GM12891 (cell line): Measurements from ENCODE around the gene ZIC5.

Source experiments
- PAX5 ChIP-seq: IDR thresholded peaks from 2 replicates; pipeline ENCODE4 v1.6.1; 2011; ENCODE audit warnings: low read length, moderate library complexity, mild to moderate bottlenecking; ENCODE audit not compliant: insufficient read depth, severe bottlenecking
- POLR2A ChIP-seq: IDR thresholded peaks from 2 replicates; pipeline ENCODE4 v1.6.1; 2011; ENCODE audit warnings: low read depth, low read length, control low read depth
- POLR2AphosphoS5 ChIP-seq: IDR thresholded peaks from 2 replicates; pipeline ENCODE4 v1.6.1; 2011; ENCODE audit warnings: low read depth, low read length, control low read depth
- POU2F2 ChIP-seq: IDR thresholded peaks from 2 replicates; pipeline ENCODE4 v1.6.1; 2011; ENCODE audit warnings: low read depth, mild to moderate bottlenecking, control low read depth, low read length, moderate library complexity
- SPI1 ChIP-seq: IDR thresholded peaks from 2 replicates; pipeline ENCODE4 v1.6.1; 2011; ENCODE audit warnings: low read depth, low read length, control low read depth
- TAF1 ChIP-seq: IDR thresholded peaks from 2 replicates; pipeline ENCODE4 v1.6.1; 2011; ENCODE audit warnings: low read depth, low read length, control low read depth

DNA sequence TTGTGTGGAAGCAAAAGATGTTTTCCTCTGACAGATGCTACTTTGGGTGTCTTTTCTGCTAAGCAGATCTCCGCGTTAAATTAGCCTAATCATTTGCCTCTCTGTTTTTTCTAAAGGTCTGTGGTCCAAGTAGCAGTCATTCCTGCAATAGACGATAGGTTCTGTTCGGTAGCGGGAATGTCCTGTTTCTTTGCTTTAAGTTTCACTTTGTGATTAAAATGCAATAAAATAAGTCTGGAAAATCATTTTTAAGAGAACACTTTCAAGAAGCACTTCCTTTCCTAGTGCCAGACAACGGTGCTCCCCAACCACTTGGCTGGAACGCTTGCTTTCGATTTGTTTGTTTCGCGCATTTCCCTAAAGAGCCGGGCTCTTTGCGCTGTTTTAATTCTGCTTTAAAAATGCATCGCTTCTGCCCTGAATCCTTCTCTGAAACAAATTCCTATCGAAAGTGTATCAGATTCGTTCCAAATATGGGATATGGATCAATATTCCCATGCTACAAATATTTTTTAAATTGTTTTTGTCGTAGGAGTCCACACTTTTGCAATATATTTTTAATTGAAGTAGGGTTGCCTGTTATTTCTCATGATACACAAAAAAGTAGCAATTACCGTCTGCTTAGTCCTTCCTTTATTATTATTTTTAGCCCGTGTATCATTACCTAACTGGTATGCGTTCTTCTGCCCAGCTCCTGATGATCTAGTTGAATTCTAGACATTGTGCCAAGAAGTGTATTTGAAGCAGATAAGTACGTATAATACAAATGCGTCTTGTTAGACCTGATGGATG, 24.2 kb upstream of the ZIC5 start:
- TF ChIP-seq POLR2A = no peak
- TF ChIP-seq POLR2AphosphoS5 = no peak
- TF ChIP-seq TAF1 = no peak
- no peak for TF ChIP-seq POU2F2
- TF ChIP-seq SPI1 = no peak
- TF ChIP-seq PAX5 = no peak
